Activated naive CD8-positive, alpha-beta T cell treated with anti-CD3 and anti-CD28 coated beads, Interleukin-2, amount 50 U/mL, for 16 hours (primary cell): ENCODE measurements around the gene KCNH2.
A peak's percentile ranks its signal among the peaks of the same experiment; 100 is the strongest.

Source experiments
- DNase-seq: peaks from one replicate; pipeline ENCODE4 v3.0.0-alpha.2; 2020; ENCODE audit warnings: low read depth, low spot score

Gene KCNH2

GRCh38 chr7:150974468-150975391, 3.4 kb downstream of the KCNH2 start:
- DNase-seq: peak; percentile 37

DNA sequence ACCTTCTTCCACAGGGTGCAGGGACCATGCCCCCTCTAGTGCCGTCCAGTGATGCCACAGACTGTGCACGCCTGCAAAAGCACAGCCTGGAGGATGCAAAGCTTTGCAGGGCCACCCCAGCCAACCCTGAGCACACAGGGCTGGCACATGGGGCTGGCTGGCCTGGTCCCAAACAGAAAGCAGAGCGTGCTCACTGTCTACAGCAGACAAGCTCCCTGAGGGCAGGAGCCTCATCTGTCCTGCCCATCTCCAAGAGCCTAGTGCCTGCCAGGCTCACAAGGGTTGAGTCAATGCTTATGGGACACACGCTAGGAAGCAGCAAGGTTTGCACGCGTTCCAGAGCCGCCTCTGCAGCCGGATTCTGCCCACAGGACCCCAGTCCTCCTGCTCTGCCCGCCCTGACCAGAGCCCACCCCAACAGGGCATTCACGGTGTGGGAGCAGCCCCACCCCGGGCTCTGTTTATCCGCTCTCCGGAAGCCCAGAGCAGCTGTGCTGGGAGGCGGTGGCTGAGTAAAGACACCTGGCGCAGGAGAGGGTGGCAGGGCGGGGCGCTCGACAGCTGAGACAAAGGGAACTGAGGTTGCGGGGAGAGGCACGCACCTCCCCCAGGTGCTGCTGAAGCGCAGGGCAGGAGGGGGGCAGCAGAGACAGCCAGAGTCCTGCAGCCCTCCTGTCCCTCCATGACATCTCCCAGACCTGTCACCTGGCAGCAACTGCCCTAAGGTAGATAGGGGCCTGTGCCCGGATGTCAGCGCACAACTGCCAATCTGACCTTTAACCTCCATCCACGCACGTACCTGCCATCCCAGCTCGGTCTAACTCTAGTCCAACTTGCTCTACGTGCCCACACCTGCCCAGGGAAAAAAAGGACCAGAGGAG, 4.3 kb downstream of the KCNH2 start:
- DNase-seq: no peak

- no peak for DNase-seq
Observed at GRCh38 chr7:150972741-150973140, 5.4 kb downstream of the KCNH2 start.

- no peak for DNase-seq
Observed at GRCh38 chr7:150972023-150972468, 6.1 kb downstream of the KCNH2 start.

DNA sequence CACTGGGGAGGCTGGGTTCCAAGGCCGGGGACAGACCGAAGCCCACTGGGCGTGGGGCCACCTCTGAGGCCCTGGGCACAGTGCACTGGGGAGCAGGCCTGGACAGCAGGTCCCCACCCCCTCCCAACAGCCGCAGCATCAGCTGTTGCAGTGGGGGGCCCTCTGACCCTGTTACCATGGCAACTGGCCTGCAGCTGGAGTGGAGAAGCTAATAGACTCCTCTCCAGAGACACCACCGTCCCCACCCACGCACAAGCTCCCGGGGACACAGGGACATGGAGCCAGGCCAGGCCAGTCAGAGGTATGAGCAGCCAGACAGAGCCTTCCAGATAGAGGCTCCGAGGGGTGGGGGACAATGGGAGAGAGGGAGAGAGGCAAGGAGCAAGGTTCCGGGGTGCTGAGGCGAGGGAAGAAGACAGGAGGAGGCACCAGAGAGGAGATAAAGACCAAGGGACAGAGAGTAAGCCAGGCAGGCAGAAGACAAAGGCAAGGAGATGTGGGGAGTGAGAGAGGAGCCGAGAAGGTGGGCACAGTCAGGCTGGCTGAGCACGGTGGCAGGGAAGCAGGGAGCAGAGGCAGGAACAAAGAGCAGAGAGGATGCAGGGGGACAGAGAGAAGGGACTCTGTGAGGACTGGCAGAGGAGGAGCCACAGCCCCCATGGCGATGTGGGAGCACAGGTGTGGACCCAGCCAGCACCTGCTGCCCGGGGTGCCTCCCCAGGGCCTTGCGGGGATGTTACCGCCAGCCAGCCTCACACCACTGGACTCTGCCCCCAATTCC, 6.7 kb downstream of the KCNH2 start:
- no peak for DNase-seq

DNA sequence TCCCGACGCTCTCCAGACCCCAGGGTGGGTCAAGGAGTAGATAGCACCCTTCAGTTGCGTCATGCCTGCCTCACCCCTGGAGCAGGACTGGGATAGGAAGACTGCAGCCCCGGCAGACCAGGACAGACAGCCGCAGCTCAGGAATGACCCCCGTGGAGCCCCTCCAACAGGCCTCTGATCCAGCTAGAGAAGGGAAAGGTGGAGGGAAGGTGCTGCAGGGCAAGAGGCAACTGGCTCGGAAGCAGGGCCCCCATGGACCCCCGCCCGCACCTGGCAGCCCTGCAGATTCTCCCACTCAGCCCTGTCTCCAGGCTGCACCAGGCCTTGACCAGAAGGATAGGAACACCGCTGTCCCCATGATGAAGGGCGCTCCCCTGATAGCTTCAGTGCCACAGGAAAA, 7.7 kb downstream of the KCNH2 start:
- no peak for DNase-seq

- no peak for DNase-seq
Observed at GRCh38 chr7:150969475-150969874, 8.6 kb downstream of the KCNH2 start.

DNA sequence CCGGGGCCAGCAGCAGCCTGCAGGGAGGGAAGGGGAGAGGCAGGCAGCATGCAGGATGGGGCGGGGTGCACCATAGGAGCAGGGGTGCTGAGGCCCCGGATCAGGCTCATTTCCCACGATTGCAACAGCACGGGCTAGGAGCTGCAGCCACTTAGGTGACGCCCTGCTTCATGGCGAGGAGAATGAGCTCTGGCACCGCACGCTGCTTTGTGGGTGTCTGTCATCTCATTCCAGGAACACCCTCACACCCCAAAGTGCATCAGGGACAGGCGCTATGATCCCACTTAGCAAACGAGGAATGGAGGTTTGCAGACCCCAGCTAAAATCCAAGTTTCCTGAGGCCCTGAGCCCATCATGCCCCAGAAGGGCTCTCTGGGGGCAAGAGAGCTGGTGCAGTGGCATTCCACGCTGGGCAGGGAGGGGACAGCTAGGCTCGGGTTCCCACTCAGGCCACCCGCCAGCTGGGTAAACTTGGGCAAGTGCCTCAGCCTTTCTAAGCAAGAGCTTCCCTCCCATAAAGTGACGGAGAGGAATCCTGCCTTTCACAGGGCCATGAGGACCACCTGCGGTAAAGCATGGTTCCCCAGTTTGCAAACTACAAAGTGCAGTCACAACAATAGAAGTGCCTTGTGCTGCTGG, 9.3 kb downstream of the KCNH2 start:
- no peak for DNase-seq

- DNase-seq: no peak
Observed at GRCh38 chr7:150968056-150968733, 9.9 kb downstream of the KCNH2 start.

DNA sequence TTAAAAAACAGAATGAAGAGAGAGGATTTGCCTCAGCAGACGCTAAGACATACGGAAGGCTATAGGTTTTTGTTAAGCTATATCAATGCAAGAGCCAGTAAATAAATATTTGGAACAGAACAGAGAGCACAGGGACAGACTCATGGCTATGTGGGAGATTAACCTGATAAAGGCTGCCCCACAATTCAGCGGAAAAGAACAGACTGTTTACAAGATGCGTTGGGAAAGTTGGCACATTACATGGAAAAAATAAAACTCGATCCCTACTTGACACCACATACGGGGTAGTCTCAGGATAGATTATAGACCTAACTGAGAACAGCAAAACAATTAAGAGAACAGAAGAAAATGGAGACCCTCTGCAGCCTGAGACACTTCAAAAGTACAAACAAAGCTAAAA, 10.8 kb downstream of the KCNH2 start:
- DNase-seq: no peak

DNA sequence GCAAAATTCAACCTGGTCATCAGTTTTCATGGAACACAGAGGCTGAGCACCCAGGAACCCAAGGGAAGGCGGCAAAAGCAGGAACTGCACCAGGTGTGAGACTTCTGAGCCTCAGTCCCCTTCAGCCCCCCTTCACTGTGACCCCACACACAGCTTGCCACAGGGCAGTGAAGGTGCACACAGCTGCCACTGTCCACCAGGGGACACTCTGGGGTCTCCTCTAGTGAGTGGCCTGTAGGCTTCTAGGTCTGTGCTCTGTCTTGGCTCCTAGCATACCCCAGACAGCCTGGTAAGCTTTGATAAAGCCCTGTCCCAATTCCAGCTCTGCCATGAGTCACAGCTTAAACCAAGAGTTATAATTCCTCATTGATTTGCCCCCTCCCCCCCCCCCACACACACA, 12.1 kb downstream of the KCNH2 start:
- DNase-seq: no peak

- no peak for DNase-seq
Observed at GRCh38 chr7:150965273-150965830, 12.8 kb downstream of the KCNH2 start.

GRCh38 chr7:150964593-150965111, 13.5 kb downstream of the KCNH2 start:
- no peak for DNase-seq

DNA sequence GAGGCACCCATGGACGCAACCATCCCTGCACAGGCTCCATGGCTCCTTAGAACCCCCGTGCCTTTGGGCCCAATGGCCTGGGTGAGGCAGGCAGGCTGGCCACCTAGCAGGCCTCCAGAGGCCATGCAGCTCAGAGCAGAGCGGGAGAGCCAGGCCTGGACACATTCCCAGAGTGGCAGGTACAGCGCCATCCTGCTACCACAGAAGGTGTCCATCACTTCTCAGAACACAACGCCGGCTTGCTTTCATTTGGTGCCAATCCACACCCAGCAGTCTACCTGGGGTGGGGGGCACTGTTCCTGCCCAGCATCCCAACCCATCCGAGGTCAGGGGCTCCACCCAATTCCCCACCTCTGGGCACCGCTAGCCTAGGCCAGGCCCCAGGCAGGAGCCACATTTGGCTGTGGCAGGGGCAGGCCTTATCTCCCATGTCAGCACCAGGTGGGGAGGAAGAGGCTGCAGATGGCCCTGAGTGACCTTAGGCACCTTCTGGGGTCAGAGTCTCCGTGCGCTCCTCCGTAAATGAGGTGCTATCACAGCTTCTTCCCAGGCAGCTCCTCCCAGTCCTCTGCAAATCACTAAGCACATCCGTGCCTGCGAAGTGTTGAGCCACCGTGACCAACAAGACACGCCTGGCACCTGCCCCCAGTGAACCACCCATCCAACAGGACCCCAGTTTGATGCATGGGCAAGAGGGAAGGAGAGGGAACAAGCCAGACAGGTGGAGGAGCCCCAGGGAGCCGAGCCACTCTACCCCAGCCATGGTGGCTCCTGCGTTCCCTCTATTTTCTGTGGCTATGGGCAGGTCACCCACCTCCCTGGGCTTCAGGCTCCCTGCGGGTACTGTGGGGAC, 14.2 kb downstream of the KCNH2 start:
- DNase-seq: no peak

- DNase-seq: peak; percentile 29
Observed at GRCh38 chr7:150962553-150963399, 15.3 kb downstream of the KCNH2 start.

GRCh38 chr7:150962290-150962552, 15.9 kb downstream of the KCNH2 start:
- DNase-seq: no peak

DNA sequence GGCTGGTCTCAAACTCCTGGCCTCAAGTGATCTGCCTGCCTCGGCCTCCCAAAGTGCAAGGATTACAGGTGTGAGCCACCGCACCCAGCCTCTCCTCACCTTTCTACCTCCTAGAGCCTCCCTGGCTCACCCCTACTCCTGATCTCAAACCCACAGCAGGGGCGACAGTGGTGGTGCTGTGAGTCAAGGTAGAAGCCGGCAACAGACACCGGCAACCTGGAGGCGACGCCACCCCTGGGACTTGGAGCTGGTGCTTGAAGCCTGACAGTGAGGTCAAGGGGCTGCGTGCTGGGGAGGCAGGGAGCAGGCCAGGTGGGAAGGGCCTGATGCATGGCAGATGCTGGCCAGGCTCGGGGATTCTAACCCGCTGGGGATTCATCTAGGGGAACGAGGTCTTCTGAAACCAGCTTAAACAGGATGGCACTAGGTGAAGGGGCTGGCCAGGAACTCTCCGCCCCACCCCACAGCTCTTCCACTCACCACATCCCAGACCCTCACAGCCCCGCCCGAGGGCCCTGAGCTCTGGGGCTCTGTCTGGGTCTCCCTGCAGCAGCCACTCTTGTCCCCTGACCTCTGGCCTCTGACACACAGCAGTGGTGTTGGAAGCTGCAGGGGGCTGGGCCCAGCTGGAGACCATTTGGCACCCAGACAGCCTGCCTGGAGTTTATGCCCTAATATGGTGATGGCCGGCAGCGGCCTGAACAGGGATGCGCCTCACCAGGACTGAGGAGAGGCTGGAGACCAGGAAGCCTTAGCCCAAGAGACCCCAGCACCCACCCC, 16.4 kb downstream of the KCNH2 start:
- DNase-seq: no peak
